ENCODE results near the gene BEND7.
"Not testable (repeated sequence)": the region's sequence is repeated elsewhere in the genome, so short reads cannot be mapped to it uniquely, and the experiment has no call there.

BEND7 gene

DNA sequence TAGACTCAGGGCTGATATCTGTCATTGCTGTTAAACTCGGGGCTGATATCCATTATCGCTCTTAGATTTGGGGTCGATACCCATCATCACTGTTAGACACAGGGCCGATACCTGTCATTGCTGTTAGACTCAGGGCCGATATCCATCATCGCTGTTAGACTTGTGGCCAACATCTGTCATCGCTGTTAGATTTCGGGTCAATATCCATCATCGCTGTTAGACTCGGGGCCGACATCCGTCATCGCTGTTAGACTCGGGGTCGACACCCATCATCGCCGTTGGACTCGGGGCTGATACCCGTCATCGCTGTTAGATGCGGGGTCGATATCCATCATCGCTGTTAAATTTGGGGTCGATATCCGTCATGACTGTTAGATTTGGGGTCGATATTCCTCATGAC, 54.8 kb downstream of the BEND7 start:
- DNase-seq = no peak

- no peak for DNase-seq
These were observed 56.5 kb downstream of the BEND7 start for GRCh38 chr10:13472359-13472758.

DNA sequence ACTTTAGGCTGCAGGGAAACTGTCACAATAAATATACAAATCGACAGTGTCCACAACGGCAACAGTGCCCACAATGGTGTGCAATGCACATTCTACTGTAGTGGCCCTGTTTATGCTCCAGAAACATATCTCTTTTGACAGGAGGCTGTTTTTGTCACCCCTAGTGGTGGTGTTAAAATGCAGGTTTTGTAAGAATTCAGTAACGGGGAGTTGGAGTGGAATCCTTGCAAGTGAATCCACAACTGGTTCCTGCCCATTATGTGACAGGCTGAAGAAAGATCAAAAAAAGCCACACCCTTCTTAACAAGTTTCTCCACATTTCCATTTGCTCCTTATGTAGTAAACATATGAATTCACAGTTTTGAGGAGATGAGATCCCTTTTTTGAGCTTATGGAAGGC, 58.5 kb downstream of the BEND7 start:
- no peak for DNase-seq

DNA sequence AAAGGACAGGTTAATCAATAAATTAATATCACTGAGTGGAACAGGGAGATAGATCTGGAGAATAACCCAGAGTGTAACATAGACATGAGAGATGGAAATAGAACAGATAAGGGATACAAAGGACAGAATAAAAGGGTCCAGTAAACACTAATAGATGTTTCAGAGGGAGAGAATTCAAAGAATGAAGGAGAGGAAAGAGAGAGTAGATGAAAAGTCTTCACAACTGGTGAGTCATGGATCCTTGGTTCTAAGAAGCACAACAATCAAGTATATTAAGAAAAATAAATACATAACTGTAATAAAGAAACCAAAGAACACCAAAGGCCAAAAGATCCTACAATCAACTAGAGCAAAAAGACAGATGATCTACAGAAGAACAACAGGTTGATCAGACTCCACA, 66.3 kb downstream of the BEND7 start:
- DNase-seq = no peak

DNA sequence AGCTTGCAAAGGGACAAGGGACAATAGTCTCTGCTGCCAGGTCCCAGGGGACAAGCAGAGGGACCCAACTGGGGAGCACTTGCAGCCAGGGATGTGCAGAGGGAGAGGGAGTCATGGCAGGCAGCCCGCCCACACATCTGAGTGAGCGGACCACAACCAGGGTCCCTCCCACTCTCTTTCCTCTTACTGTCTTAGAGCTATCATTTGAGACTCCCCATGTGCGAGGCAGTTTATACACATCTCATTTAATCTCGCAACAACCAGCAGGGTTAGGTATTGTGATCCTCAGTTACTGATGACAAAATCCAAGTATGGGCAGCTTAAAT, 70.2 kb downstream of the BEND7 start:
- DNase-seq = no peak

DNA sequence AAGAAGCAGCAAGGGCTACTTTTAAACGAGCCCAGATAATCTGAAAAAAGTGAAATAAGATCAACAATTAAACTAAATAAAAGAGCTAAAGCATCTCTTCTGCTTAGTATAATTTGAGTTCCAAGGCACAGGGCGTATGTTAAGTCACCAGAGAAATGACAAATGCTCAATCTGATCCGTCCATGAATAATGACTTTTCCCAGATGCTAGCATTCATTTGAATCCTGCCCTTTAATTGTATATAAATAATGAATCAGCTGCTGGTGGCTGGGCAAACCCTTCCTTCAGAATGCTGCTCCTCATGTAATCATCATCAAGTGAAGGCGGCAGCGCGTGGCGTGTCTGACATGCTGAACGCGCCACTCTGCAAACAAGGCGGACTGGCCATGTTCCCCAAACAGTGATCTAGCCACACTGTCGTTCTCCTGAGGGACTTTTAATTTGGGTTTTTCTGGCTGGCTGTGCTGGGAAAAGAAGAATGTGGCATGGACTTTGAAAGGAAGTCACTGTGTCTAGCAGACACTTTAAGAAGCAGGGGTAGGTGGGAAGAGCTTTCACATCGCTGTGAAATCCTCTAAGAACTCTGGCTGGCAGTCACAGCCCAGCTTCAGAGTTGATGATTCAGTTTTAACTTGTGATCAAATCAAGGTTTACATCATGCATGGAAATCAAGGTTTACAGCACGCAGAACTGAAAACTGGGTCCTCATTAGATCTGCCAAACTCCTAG, 70.7 kb downstream of the BEND7 start:
- DNase-seq = no peak

- DNase-seq = no peak
These were observed 74.9 kb downstream of the BEND7 start for GRCh38 chr10:13453896-13454295.

DNA sequence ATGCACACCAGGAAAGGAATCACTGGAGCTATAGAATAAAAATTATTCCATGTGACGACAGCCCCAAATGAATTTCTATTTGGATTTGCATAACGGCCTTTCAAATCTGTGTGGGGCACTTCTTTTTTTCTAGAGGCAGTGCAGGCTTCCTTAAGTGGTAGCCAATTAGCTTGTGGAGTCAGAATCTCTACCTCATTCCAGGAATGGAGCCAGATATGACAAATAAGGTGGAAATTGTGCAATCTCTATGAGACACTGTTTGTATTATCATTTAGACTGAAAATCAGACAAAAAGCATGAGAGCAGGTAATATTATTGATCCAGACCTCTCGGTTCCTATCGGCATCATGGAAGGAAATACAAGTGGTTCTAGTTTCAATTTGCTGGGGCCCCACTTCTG, 78.7 kb downstream of the BEND7 start:
- DNase-seq = no peak

GRCh38 chr10:13449296-13449695, 79.5 kb downstream of the BEND7 start:
- DNase-seq = no peak

GRCh38 chr10:13448216-13448615, 80.6 kb downstream of the BEND7 start:
- no peak for DNase-seq

GRCh38 chr10:13445656-13446400, 83.0 kb downstream of the BEND7 start:
- no peak for DNase-seq

GRCh38 chr10:13441476-13441875, 87.3 kb downstream of the BEND7 start:
- no peak for DNase-seq

GRCh38 chr10:13440185-13441061, 88.4 kb downstream of the BEND7 start:
- DNase-seq = peak; percentile 22

DNA sequence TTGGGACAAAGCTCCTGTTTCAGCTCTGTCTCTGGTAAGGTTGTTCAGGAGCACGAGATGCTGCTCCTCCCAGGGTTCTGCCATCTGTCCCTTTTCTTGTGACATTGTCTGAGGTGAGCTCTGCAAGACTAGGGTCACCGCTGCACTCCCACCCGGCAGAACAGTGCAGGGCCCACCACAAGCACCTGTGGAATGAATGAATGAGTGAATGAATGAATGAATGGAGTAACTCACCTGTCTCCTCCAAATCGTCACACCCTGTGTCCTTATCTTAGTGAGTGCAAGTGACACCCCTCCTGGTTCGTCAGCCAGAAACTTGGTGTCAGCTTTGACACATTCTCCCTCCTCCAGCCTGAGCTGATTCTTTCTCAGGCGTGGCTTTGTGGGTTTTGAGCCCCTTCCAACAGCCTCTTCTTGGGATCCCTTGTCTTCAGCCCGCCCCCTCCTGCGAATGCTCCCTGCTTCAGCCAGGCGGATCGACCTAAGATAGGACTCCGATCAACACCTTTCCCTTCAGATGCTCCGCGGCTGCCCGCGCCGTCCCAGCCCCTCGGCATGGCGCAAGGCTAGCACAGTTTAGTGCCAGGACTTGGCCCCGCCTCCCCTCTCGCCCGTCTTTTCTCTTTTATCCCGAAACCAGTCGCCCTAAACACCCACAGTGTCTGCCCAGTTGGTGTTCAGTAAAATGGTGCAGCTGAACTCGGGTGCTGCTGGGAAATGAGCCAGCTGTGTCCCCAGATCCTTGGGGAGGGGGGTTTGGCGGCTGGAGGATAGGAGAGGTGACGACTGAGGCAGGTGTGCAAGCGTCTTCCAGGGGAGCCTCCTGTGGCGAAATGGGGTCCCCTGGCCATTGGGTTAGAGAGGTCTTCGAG, 89.3 kb downstream of the BEND7 start:
- DNase-seq = no peak

DNA sequence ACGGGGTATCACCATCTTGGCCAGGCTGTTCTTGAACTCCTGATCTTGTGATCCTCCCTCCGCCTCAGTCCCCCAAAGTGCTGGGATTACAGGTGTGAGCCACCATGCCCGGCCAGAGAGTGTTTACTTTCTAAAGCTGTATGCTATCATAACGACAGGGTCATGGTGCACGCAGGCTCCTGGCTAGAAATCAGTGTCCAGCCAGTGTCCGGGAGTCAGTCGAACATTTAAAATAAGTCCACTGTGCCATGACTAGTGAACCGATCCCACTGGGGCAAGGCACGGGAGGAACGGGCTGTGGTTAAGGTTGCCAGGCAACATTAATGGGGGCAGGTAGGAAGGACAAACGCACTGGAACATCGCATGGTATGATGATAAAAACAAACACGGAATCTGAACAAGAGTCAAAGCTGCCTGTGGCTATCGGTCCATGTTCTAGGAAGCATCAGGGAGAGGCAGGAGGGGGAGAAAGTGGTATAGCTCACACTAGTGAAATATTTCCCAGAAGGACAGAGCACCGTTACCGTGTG, 91.7 kb downstream of the BEND7 start:
- DNase-seq = no peak

DNA sequence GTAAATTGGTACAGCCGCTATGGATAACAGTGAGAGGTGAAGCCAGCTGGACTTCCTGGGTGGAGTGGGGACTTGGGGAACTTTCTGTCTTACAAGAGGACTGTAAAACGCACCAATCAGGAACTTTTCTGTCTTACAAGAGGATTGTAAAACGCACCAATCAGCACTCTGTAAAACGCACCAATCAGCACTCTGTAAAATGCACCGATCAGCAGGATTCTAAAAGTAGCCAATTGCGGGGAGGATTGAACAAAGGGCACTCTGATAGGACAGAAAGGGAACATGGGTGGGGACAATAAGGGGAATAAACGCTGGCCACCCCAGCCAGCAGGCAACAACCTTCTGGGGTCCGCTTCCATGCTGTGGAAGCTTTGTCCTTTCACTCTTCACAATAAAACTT, 100.9 kb downstream of the BEND7 start:
- not testable (repeated sequence) for DNase-seq

DNA sequence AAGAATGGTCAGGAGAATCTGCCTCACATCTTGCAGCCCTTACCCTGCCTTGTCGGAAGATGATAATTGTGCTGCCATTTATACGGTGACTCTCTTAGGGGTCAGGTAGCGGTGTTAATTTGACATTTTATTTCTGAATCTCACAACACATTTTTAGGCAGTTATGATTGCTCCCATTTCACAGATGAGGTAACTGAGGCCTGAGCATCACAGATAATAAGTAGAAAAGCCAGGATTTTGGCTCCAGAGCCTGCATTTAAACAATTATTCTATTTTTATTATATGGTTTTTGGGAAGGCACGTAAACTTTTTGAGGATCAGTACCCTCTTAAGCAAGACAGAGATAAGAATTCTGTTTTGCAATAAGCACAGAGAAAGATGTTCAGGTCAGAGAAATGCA, 103.4 kb downstream of the BEND7 start:
- no peak for DNase-seq

- DNase-seq = no peak
These were observed 106.0 kb downstream of the BEND7 start for GRCh38 chr10:13422800-13423199.

DNA sequence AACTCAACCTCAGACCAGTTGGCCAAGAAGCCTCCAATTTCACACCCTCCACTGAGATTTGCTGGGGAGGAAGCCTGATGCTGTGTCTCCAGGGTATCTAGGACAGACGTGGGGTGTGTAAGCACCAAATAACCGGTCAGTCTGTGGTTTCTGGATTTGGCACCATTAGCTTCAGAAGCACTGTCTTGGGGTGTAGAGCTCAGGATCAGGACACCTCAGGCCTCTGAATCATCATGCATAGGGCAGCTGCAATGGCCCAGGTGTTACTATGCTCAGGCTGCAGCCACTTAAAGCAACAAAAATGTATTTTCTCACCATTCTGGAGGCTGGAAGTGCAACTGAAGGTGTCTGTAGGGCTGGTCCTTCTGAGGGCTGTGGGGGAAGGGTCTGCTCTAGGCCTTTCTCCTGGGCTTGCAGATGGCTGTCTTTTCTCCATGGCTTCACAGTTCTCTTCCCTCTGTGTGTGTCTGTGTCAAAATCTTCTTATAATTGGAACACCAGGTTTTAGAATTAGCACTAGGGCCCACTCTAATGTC, 107.4 kb downstream of the BEND7 start:
- no peak for DNase-seq

DNA sequence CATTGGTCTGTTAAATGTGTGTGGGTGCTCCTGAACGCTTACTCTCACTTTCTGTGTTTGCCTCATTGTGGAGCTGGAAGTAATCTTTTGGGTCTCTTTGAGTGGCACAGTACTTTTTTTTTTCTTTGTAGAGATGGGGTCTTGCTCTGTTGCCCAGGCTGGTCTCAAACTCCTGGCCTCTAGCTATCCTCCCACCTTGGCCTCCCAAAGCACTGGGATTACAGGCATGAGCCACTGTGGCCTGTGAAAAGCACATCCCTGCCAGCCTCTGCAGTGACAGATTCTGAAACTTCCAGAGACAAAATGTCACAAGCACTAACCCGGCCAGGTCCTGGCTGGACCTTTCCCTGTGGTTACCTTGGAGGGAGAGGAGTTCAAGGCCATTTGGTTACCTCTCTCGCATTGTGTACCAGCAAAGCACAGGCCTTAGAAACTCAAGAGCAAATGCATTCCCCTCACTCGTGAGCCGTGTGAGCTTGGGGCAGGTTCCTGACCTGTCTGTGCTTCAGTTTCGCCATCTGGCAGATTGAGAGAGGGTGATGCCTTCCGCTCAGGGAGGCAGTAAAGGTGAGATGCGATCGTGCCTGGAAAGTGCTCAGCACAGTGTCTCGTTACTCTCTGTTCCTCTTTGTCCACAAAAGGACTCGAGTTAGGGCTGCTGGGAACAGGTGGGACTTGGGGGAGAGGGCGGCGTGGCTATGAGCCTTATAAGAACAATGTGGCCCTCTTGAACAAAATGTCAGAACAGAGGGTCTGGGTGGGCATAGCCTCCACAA, 108.1 kb downstream of the BEND7 start:
- no peak for DNase-seq

DNA sequence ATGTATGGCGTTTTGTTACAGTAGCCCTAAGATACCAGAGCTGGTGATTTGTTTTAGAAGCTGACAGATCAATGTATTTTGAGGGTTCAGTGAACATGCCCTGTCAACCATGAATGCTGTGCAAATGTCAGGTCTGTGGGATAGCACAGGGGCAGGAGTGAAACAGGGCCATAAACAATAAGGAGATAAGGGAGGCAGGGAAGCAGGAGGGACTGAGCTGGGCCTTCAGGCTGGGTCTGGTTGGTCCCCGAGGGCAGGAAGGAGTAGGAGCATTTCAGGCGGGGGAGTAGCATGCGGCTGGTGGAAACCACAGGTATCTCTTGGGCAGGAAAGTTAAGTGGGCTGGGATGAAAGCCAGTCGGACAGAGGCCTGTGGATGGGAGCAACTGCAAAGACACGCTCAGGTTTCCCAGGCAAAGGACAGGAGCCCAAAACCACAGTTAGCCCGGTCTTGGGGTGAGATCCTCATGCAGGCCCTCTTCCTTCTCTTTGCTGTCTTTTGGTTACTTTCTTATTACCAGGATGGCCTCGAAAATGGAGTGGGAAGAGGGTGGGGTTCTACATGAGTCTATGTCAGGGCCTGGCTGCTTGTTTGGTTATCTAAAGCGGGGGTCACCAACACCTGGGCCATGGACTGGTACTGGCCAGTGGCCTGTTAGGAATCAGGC, 111.2 kb downstream of the BEND7 start:
- DNase-seq = no peak
